Upper lobe of right lung (tissue), 1 donor: ENCODE results near the gene GRIK2. TPM values are rescaled to one million over a fixed set of nuclear protein-coding genes. Genes with fewer than 3 reads are reported as not detected.
"Not testable (repeated sequence)": the region's sequence is repeated elsewhere in the genome, so short reads cannot be mapped to it uniquely, and the experiment has no call there.

Experiments
- ATAC-seq: fragments of 200-7000 bp; cut with Tn5 transposase; one replicate; pipeline ENCODE4 v1.9.1; 2020; ENCODE audit warnings: mild to moderate bottlenecking, moderate library complexity
- DNase-seq: peaks from one replicate; pipeline ENCODE4 v3.0.0-alpha.2; 2020
- H3K27ac ChIP-seq: fragments of 200-600 bp; one replicate; pipeline ENCODE4 v1.8.0; 2022
- H3K27me3 ChIP-seq: fragments of 200-600 bp; one replicate; pipeline ENCODE4 v1.8.0; 2022; ENCODE audit warnings: mild to moderate bottlenecking
- H3K36me3 ChIP-seq: fragments of 200-600 bp; one replicate; pipeline ENCODE4 v1.8.0; 2022
- H3K4me1 ChIP-seq: fragments of 200-600 bp; one replicate; pipeline ENCODE4 v1.8.0; 2022
- H3K4me3 ChIP-seq: fragments of 200-600 bp; one replicate; pipeline ENCODE4 v1.8.0; 2022; ENCODE audit warnings: mild to moderate bottlenecking
- H3K9me3 ChIP-seq: fragments of 200-600 bp; one replicate; pipeline ENCODE4 v1.8.0; 2022
- intact Hi-C: fragments of 100-400 bp; cut with DNase I; formaldehyde crosslinking; loops from one replicate; pipeline ENCODE4 v1.11.0; 2022
- long read RNA-seq: library from polyadenylated mRNA; unstranded; transcript quantifications from one replicate; pipeline ENCODE4 v2.0.0, GENCODE V29; 2021
- total RNA-seq: library from RNA; stranded (reverse); fragmentation: NEBNext Ultra II Directional; extraction: Animal tissue kit (Norgen Biotek cat#: 25700); gene quantifications from one replicate; pipeline ENCODE4 v1.2.1, GENCODE V29; 2021
- TF ChIP-seq, protein P1 (sequence below): fragments of 200-600 bp; IDR thresholded peaks from one replicate; pipeline ENCODE4 v1.8.0; 2022; ENCODE audit warnings: antibody characterized with exemption
- donor health status: DM: no; HTN: yes; CAD: no; lungs with severe emphysema.

Gene GRIK2
- total RNA-seq = 0.38 TPM
- long read RNA-seq = 0 reads

DNA sequence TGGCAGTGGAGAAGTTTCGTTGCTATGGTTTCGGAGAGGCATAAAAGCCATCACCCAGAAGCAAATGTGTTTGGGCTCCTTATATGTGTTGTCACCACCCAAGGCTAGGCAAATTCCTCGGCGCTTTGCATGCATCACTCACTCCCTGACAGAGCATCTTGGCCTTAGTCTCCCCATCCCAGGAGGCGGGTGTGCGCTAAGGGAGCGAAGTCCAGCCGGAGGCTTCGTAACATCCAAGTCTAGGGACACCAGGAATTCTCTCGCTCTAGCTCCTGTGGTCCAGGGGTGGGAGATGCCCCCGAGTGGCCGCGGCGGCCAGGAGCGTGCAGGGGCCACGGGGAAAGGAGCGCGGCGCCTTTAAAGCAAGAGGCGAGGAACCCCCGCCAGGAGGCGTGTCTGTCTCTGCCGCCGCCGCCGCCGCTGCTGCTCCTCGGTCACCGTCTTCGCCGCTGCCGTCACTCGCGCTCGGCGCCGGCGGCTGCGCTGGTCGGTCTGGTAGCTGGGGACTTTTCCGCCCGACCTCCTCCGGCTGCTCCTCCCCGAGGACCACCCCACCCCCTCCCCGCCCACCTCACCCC, at the start of gene GRIK2:
Gene GRIK2 (plus strand): TSS at position 458 of the 578 bp plus-strand sequence.
- Histone ChIP-seq H3K27me3 (peaks cover 43% of the 10 kb centered on the region), H3K36me3 (no peaks in the 10 kb centered on the region), H3K4me1 (no peaks in the 10 kb centered on the region), H3K27ac (no peak within 1 kb of the TSS), H3K4me3 (peak within 1 kb of the TSS; percentile 30), H3K9me3 (no peaks in the 10 kb centered on the region)
- DNase-seq = peak; percentile 69
- intact Hi-C loops = no loop called here
- TF ChIP-seq, protein P1, sequence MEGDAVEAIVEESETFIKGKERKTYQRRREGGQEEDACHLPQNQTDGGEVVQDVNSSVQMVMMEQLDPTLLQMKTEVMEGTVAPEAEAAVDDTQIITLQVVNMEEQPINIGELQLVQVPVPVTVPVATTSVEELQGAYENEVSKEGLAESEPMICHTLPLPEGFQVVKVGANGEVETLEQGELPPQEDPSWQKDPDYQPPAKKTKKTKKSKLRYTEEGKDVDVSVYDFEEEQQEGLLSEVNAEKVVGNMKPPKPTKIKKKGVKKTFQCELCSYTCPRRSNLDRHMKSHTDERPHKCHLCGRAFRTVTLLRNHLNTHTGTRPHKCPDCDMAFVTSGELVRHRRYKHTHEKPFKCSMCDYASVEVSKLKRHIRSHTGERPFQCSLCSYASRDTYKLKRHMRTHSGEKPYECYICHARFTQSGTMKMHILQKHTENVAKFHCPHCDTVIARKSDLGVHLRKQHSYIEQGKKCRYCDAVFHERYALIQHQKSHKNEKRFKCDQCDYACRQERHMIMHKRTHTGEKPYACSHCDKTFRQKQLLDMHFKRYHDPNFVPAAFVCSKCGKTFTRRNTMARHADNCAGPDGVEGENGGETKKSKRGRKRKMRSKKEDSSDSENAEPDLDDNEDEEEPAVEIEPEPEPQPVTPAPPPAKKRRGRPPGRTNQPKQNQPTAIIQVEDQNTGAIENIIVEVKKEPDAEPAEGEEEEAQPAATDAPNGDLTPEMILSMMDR = no peak
- peak; percentile 62 for ATAC-seq

DNA sequence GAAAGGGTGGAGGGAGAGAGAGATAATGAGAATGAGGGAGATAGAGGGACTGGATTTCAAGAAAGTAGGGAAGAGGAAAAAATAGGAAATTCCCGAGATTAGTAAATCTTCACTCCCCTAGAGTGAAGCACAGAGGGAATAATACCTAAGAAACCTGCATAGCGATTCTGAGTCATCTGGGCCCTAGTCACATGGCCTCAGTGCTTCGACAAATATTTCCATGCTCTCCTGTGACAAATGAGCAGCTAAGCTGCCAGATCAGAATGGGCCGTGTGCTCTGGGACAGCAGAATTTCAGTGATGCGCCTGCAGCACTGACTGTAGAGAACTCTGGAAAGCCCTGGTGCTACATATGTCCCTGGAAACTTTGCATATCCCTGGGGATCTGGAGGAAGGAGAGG, 48.6 kb upstream of the GRIK2 start:
- no peak for ATAC-seq
- TF ChIP-seq, protein P1 = no peak

DNA sequence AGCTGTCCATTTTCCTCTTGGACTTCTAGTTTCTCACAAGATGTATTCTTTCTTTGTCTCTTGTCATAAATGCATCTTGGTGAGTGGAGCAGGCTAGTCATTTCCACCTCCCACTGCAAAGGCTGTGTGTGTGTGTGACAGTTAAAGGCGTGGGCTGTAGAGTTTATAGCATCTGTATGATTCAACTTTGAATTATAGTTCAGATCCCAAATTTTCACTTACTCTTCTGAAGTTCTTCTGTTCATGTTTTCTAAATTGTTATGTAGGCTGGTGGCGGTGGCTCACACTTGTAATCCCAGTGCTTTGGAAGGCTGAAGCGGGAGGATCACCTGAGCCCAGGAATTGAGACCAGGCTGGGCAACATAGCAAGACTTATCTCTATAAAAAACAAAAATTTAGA, 44.7 kb upstream of the GRIK2 start:
- TF ChIP-seq, protein P1 = no peak
- no peaks in the 10 kb centered on the region for H3K36me3 ChIP-seq

More for the DNA sequence above, 48.6 kb upstream of the GRIK2 start:
- no peaks in the 10 kb centered on the region for H3K36me3 ChIP-seq
- H3K4me3 ChIP-seq = no peak overlapping the region
- no peaks in the 10 kb centered on the region for H3K9me3 ChIP-seq
- intact Hi-C loops = no loop called here
- no peak overlapping the region for H3K27ac ChIP-seq
- H3K4me1 ChIP-seq = no peaks in the 10 kb centered on the region
- DNase-seq = no peak
- H3K27me3 ChIP-seq = no peaks in the 10 kb centered on the region

DNA sequence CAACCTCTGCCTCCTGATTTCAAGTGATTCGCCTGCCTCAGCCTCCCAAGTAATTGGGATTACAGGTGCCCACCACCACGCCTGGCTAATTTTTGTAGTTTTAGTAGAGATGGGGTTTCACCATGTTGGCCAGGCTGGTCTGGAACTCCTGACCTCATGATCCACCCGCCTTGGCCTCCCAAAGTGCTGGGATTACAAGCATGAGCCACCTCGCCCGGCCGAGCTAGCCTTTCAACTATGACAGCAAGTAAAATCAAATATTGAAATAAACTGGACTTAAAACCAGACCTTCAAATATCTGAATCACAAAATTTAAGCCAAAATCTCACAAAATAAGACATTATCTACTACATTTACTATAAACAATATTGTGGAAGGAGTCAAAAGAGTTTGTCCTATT, 42.9 kb upstream of the GRIK2 start:
- H3K27ac ChIP-seq, H3K4me1 ChIP-seq, DNase-seq, H3K9me3 ChIP-seq, H3K27me3 ChIP-seq, H3K4me3 ChIP-seq, ATAC-seq, intact Hi-C loops, H3K36me3 ChIP-seq: not testable (repeated sequence)

More for the DNA sequence above, 44.7 kb upstream of the GRIK2 start:
- no peak for ATAC-seq
- Histone ChIP-seq H3K9me3 (no peaks in the 10 kb centered on the region), H3K27ac (no peak overlapping the region), H3K4me3 (no peak overlapping the region), H3K27me3 (no peaks in the 10 kb centered on the region), H3K4me1 (no peaks in the 10 kb centered on the region)
- intact Hi-C loops = no loop called here
- DNase-seq = no peak

DNA sequence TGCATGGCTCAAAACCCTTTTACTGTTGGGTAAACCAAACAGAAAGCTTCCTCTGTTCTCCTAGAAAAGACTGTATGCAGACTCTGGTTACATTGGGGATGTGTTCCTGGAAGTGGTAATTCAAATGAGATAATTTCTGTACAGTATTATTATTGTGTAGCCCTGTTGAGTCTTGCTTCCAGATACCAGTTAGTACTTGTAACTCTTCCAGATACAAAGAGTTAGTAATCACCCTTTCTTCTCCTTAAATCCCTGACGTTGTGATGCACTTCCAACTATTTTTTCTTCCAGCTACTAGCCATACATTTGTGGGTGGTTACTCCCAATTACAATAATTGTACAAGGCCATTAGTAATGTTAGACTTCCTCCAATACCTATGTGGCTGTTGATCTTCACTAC, 42.3 kb upstream of the GRIK2 start:
- intact Hi-C loops = no loop called here
- ATAC-seq = no peak

DNA sequence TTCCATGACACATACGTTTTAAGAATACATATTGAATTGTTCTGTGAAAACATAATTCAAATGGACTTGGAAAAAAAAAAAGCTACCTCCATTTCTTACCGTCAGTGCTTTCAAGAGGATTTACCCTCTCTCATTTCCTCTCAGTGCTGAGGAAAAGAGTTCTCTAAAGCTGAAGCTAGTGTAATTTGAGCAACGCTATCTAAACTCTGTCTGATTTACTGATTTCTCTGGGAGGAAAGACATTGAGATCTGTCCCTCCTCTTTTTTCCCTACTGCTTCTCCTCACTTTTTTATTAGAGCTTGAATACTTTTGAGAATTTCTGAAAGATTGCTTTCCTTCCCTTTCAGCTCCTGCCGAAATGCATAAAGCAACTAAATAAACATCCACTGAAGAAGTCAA, 41.2 kb upstream of the GRIK2 start:
- Histone ChIP-seq H3K27ac (no peak overlapping the region), H3K27me3 (no peaks in the 10 kb centered on the region), H3K9me3 (no peaks in the 10 kb centered on the region), H3K4me3 (no peak overlapping the region), H3K36me3 (no peaks in the 10 kb centered on the region), H3K4me1 (no peaks in the 10 kb centered on the region)
- ATAC-seq (no peak), DNase-seq (no peak)
- TF ChIP-seq, protein P1 = no peak
- intact Hi-C loops = no loop called here

More for the DNA sequence above, 42.3 kb upstream of the GRIK2 start:
- TF ChIP-seq, protein P1 = no peak
- Histone ChIP-seq H3K36me3 (no peaks in the 10 kb centered on the region), H3K27ac (no peak overlapping the region), H3K9me3 (no peaks in the 10 kb centered on the region), H3K4me3 (no peak overlapping the region), H3K27me3 (no peaks in the 10 kb centered on the region), H3K4me1 (no peaks in the 10 kb centered on the region)
- DNase-seq = no peak
